Dendritic cell treated with granulocyte-macrophage colony-stimulating factor and Interleukin-4, amounts not matched to agents 40 ng/mL and 50 ng/mL, for 4 days (primary cell): ENCODE data around the gene LRPAP1.

Source experiments
- H3K27ac Mint-ChIP-seq: one replicate; pipeline ENCODE4 v1.8.0; 2022; ENCODE audit warnings: mild to moderate bottlenecking, mixed read lengths
- H3K27me3 Mint-ChIP-seq: one replicate; pipeline ENCODE4 v1.8.0; 2022; ENCODE audit warnings: mild to moderate bottlenecking, mixed read lengths
- H3K36me3 Mint-ChIP-seq: one replicate; pipeline ENCODE4 v1.8.0; 2022; ENCODE audit warnings: low read depth, mixed read lengths
- H3K4me1 Mint-ChIP-seq: one replicate; pipeline ENCODE4 v1.8.0; 2022; ENCODE audit warnings: low read depth, mixed read lengths
- H3K4me3 Mint-ChIP-seq: one replicate; pipeline ENCODE4 v1.8.0; 2022; ENCODE audit warnings: mild to moderate bottlenecking, moderate library complexity, mixed read lengths
- H3K9me3 Mint-ChIP-seq: one replicate; pipeline ENCODE4 v1.8.0; 2022; ENCODE audit warnings: mixed read lengths
- intact Hi-C: fragments of 100-400 bp; cut with micrococcal nuclease; formaldehyde crosslinking; loops from one replicate; pipeline ENCODE4 v1.15.0; 2022

LRPAP1 gene

DNA sequence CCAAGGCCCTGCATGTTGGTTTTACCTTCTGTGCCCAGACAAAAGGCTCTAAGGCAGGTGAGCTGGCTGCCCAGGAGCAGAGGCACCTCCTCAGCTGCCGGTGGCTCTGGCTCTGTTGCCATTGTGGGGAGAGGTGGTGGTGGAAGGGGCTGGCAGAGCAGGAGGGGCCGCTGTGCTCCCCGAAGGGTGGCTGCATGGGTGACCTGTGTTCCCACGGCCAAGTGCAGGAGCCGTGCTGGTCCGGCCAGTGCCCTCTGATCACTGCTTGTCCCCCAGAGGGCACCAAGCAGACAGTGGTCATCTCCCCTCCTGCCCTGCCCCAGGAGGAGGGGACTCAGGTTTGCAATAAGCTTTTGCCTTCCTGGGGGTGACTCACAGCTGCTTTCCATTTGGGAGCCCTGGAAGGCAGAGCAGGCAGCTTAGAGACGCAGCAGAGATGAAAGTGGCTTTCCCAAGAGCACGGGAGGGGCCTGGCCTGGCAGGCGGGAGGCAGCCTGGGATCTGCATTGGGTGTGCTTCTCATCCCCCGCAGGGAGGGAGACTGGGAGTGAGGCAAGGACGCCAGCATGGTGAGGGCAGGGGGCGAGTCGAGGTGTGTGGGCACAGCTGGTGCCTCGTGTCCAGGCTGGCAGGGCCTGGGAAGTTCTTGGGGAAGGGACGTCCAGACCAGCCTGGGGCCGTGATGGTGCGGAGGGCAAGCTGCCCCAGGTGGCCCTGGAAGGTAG, 40.4 kb downstream of the LRPAP1 start:
- intact Hi-C loops = no loop called here
- Mint-ChIP-seq H3K27me3 (peaks cover 82% of the 10 kb centered on the region), H3K27ac (no peak overlapping the region), H3K36me3 (no peaks in the 10 kb centered on the region), H3K4me1 (peaks cover 4% of the 10 kb centered on the region), H3K4me3 (no peak overlapping the region), H3K9me3 (no peaks in the 10 kb centered on the region)

DNA sequence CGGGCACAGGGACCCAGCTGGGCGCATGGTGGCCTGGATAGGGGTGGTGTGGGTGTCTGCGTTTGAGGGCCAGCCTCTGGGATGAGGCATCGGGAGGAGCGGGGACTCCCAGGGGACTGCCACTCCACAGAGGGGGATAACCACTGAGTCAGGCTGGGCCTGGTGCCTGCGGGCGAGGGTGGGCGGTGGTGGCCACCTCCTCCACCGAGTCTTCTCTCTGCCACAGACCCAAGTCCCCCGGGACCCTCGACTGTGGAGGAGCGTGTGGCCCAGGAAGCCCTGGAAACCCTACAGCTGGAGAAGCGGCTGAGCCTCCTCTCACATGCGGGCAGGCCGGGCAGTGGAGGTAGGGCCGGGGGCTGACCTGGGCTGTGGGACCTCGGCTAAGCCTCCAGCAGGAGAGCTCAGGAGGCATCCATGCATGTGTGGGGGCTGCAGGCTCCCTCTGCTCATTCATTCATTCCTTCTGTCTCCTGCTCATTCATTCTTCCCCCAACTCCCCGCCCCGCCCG, 42.7 kb downstream of the LRPAP1 start:
- Mint-ChIP-seq H3K36me3 (no peaks in the 10 kb centered on the region), H3K4me3 (no peak overlapping the region), H3K27ac (no peak overlapping the region), H3K27me3 (peaks cover 87% of the 10 kb centered on the region), H3K4me1 (peaks cover 12% of the 10 kb centered on the region), H3K9me3 (no peaks in the 10 kb centered on the region)
- intact Hi-C loops = no loop called here

DNA sequence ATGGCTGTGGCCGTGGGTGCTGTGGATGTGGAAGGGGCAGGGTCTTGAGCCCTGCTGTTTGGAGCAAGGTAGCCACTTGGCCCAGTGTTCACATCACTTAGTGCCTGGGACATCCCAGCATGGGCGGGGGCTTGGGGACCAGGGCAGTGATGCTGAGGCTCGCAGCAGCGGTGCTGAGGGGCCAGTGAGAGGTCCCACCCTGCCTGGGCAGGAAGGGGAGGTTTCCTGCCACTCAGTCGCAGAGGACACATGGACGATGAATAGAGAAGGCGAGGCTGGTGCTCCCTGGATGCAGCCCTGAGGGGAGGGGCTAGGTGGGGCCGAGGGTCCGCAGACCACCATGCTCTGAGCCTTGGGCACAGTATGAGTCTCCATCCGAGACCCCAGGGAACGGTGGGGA, 43.4 kb downstream of the LRPAP1 start:
- Mint-ChIP-seq H3K36me3 (no peaks in the 10 kb centered on the region), H3K4me3 (no peak overlapping the region), H3K9me3 (no peaks in the 10 kb centered on the region), H3K27me3 (peaks cover 88% of the 10 kb centered on the region), H3K27ac (no peak overlapping the region), H3K4me1 (peaks cover 12% of the 10 kb centered on the region)
- intact Hi-C loops = no loop called here

DNA sequence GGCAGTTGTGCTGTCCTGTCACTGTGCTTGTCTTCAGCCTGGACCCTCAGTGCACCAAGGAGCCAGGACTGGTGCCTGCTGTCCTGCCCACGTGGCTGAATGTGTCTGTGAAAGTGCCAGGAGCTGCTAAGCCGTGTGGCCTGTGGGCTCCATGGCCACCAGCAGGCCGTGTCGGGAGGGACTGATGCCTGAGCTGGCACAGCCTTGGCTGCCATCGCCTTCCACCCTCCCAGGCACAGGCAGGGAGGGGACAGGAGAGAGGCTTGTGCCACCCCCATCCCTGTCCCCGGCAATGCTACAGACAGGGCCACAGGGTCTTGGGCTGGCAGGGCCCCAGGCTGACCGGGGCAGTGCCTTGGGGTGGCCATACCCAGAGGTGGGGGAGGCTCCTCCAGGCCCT, 44.4 kb downstream of the LRPAP1 start:
- Mint-ChIP-seq H3K36me3 (no peaks in the 10 kb centered on the region), H3K27ac (no peak overlapping the region), H3K9me3 (no peaks in the 10 kb centered on the region), H3K27me3 (peaks cover 88% of the 10 kb centered on the region), H3K4me1 (peaks cover 12% of the 10 kb centered on the region), H3K4me3 (no peak overlapping the region)
- intact Hi-C loops = no loop called here

DNA sequence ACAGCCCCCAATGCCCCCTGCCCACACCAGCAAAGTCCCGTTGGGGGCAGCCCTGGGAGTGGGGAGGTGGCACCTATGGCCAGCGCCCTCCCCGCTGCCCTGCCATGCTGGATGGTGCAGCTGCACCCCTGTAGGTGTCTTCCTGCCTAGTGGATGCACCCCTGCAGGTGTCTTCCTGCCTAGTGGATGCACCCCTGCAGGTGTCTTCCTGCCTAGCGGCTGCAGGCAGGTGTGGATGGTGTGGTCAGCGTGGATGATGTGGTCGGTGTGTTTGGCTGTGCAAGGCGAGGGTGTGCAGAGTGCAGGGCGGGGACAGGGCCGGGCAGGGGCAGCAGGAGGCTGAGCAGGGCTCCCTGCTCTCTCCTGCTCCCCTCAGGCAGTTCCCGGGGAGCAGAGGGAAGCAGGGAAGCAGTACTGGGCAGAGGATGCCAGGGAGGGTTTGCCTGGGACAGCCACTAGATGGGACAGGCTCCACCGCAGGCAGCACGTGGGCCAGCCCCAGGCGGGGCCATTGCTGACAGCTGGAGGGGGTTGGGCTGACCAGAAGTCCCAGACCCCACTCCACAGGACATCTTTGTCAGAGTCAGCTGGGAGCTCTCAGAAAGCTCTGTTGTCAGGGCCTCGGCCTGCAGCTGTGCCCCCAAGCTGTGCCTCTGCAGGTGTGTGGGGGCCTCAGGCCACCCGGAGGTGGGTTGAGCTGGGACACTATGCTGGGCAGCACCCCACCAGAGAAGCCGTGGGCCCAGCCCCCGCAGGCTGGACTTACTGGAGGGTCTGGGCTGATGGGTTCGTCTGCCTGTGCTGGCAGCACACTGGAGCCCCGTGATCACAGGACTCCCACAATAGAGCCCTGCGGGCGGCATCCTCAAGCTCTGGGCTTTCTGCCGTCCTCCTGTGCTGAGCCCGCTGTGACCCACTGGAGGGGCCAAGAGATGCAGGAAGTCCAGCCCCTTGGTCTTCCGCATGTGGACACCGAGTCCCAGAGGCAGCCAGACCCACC, 45.4 kb downstream of the LRPAP1 start:
- no peak overlapping the region for H3K27ac Mint-ChIP-seq
- H3K9me3 Mint-ChIP-seq = no peaks in the 10 kb centered on the region
- peaks cover 12% of the 10 kb centered on the region for H3K4me1 Mint-ChIP-seq
- no peaks in the 10 kb centered on the region for H3K36me3 Mint-ChIP-seq
- H3K27me3 Mint-ChIP-seq = peaks cover 88% of the 10 kb centered on the region
- intact Hi-C loops = no loop called here
- no peak overlapping the region for H3K4me3 Mint-ChIP-seq

DNA sequence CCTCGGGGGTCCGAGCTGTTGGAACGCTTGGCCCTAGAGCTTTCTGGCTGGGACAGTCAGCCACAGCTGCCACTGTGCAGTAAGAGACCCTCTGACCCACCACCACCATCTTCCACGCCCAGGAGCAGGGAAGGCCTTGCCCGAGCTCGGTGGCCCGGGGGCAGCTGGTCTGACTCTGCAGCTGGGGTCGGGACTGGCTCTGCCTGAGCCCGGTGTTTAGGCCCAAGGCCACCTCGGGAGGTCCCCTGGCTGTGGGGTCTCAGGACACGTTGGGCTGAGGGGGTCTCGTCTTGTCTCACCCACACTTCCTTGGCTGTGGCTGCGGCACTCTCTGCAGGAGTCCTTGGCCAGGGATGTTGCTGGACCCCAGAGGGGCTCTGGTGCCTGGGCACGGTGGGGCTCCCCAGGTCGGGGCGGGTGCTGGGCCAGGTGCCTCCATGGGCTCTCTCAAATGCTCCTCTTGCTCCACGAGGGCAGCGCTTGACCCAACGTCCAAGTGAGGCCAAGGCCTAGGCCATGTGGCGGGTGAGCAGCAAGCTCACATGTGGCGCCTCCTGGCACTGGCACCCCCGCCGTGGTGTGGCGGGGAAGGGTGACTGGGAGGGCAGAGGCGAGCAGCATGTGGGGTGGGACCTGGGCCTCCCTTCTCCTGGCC, 46.2 kb downstream of the LRPAP1 start:
- Mint-ChIP-seq H3K4me3 (no peak overlapping the region), H3K27ac (no peak overlapping the region), H3K36me3 (no peaks in the 10 kb centered on the region), H3K4me1 (peaks cover 8% of the 10 kb centered on the region), H3K27me3 (peaks cover 88% of the 10 kb centered on the region), H3K9me3 (no peaks in the 10 kb centered on the region)
- intact Hi-C loops = no loop called here

DNA sequence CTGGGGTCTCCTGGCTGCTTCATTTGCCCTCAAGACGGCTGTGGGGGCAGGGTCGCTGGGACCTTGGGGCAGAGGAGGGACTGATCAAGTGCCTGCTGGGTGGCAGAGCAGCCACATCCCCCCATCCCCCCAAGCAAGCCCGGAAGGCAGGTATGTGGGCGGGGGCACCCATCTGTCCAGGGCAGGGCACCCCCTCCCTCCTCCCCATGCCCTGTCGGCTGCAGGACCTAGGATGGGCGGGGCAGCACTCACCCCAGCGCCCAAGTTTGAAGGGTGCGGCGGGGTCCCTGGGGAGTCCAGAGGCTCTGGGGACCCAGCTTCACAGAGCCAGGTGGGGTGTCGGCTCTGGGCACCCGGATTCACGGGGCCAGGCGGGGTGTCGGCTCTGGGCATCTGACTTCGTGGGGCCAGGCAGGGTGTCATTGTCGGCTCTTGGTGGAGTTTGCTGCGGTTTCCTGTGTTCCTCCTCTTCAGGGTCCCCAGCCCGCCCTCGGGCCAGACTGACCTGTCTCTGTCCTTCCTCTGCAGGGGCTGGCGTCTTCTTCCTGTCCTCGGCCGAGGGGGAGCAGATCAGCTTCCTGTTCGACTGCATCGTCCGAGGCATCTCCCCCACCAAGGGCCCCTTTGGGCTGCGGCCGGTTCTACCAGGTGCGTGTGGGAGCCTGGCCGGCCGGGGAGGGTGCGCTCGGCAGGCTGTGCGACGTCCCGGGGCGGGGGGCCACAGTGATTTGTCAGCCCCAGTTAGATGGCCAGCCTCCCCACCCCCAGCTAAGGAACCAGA, 47.0 kb downstream of the LRPAP1 start:
- Mint-ChIP-seq H3K9me3 (no peaks in the 10 kb centered on the region), H3K36me3 (no peaks in the 10 kb centered on the region), H3K27me3 (peaks cover 85% of the 10 kb centered on the region), H3K27ac (no peak overlapping the region), H3K4me3 (no peak overlapping the region), H3K4me1 (peaks cover 8% of the 10 kb centered on the region)
- intact Hi-C loops = no loop called here

DNA sequence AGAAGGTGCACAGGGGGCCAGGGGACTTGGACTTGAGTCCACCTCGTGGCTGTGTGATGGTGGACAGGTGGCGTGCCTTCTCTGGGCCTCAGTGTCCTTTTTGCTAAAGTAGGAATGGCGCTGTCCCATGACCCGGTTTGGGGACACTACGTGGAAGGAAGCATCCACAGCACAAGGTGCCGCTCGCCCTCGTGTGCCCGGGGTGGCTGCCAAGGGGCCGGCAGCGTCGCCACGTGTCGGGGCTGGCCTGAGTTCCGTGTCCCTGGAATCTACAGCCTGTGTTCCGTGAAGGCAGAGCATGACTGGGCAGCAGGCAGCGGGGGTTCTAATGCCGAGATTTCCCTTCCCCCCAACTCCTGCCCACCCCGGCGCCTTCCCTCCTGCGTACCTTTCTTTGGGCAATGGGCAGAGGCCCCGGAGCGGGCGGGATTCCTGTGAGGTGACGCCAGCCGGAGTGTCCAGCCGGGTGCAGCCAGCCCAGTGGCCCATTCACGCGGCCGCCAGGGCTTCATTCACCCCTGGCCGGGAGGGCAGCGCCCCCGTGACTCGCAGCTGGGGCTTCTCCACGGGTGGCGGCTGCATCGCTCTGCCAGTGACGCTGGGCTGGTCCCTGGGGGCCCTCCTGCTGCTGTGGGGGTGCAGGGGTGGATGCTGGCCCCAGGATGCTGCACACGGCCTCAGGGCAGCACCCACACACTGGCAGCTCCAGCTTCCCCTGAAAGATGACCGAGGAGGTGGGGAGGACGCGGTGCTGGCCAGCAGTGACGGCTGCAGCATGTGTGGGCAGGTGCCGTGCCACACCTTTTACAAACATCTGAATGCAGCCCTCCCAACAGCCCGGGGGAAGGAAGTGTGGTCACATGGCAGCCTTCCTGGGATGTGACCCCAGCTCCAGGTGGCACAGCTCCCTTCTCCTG, 47.9 kb downstream of the LRPAP1 start:
- Mint-ChIP-seq H3K4me1 (peaks cover 8% of the 10 kb centered on the region), H3K27me3 (peaks cover 80% of the 10 kb centered on the region), H3K36me3 (no peaks in the 10 kb centered on the region), H3K4me3 (no peak overlapping the region), H3K27ac (no peak overlapping the region), H3K9me3 (no peaks in the 10 kb centered on the region)
- intact Hi-C loops = loop anchor here (5.0 kb wide), 1 partner anchor 377 kb away; no protein-coding TSS in a partner anchor

DNA sequence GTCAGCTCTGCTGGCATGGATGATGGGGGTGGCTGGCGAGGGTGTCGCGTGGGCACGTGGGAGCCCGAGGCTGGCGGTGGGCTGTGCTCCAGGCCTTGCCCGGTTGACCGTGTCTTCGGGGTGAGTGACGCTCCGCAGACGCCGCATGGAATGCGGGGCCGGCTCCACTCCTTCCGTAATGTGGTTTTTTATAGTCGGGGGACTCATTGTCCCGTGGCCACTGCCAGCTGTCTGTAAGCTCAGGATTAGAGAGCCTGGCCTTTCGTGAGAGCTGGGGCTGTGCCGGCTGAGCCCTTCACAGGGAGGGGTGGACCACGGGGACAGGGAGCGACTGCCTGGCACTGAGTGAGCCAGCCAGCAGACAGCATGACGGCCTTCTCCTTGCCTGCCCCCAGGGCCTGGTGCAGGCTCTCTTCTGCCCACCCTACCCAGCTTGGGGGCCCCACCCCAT, 48.7 kb downstream of the LRPAP1 start:
- H3K4me1 Mint-ChIP-seq = peaks cover 8% of the 10 kb centered on the region
- no peaks in the 10 kb centered on the region for H3K9me3 Mint-ChIP-seq
- intact Hi-C loops = loop anchor here (5.0 kb wide), 1 partner anchor 376 kb away; no protein-coding TSS in a partner anchor
- H3K27me3 Mint-ChIP-seq = peaks cover 72% of the 10 kb centered on the region
- H3K27ac Mint-ChIP-seq = no peak overlapping the region
- no peak overlapping the region for H3K4me3 Mint-ChIP-seq
- H3K36me3 Mint-ChIP-seq = no peaks in the 10 kb centered on the region

DNA sequence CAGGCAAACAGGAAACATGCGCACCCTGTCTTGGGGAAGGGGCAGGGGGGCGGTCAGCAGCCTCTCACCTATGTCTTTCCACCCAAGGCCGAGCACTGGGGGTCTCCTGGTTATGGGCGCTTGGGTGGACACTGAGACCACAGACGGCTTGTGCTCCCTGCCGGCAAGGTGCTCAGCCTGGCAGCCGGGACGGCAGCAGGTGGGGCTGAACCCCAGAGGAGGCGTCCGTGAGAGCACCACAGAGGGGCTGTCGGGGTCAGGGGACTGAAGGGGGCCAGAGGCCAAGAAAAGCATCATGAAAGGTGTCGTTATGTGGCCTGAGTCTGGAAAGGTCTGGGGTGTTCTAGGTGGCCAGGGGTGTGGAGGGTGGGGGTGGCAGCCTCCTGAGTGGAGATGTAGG, 49.5 kb downstream of the LRPAP1 start:
- no peak overlapping the region for H3K27ac Mint-ChIP-seq
- peaks cover 72% of the 10 kb centered on the region for H3K27me3 Mint-ChIP-seq
- H3K36me3 Mint-ChIP-seq = no peaks in the 10 kb centered on the region
- no peaks in the 10 kb centered on the region for H3K9me3 Mint-ChIP-seq
- no peak overlapping the region for H3K4me3 Mint-ChIP-seq
- intact Hi-C loops = loop anchor here (5.0 kb wide), 1 partner anchor 375 kb away; no protein-coding TSS in a partner anchor
- H3K4me1 Mint-ChIP-seq = peaks cover 8% of the 10 kb centered on the region

DNA sequence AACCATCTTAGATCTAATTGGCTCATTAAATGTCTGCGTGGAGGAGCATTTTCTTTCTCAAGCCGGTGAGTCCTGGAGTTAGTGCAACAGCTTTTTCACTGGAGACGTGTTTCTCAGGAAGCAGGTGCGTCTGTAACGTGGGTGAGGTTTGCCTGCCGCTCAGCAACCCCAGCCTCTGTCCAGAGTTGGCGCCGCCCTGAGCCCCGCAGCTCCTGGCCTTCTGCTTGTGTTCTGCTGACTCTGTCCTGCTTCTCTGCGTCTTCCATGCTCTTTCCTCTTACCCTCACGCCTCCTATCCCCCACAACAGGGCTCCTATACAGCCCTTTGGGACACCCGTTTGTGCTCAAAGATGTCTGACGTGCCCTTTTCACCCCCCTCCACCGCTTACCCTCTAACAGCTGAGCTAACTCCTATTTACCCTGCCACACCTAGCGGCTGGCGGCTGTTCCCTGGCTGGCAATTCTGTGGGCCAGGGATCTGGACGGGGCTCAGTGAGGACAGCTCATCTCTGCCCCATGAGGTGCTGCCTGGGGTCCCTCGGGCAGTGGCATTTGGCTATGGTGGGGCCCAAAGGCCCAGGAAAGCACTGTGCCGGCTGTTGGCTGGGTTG, 50.3 kb downstream of the LRPAP1 start:
- H3K9me3 Mint-ChIP-seq = no peaks in the 10 kb centered on the region
- no peaks in the 10 kb centered on the region for H3K36me3 Mint-ChIP-seq
- H3K27ac Mint-ChIP-seq = no peak overlapping the region
- H3K27me3 Mint-ChIP-seq = peaks cover 70% of the 10 kb centered on the region
- no peak overlapping the region for H3K4me3 Mint-ChIP-seq
- peaks cover 8% of the 10 kb centered on the region for H3K4me1 Mint-ChIP-seq
- intact Hi-C loops = loop anchor here (5.0 kb wide), 1 partner anchor 375 kb away; no protein-coding TSS in a partner anchor

DNA sequence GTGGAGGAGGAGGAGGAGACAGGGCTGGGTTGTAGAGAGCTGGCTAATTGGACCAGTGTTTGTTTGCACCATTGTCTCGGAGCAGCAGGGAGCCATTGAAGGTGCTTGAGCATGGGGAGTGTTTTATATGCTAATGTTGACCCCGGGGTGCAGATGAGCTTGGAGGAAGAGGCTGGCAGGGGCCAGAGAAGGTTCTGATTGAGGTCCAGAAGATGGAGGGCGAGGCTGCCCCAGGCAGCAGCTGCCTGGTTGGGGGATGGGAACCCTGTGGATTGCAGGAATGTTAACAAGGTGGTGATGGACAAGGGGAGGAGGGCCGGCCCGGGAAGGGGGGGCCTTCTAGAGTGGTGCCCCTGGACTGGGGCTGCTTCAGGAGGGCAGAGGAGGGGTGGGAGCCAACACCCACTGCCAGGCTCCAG, 51.1 kb downstream of the LRPAP1 start:
- intact Hi-C loops = loop anchor here (5.0 kb wide), 1 partner anchor 374 kb away; no protein-coding TSS in a partner anchor
- H3K9me3 Mint-ChIP-seq = no peaks in the 10 kb centered on the region
- H3K27me3 Mint-ChIP-seq = peaks cover 67% of the 10 kb centered on the region
- H3K4me1 Mint-ChIP-seq = peaks cover 8% of the 10 kb centered on the region
- no peaks in the 10 kb centered on the region for H3K36me3 Mint-ChIP-seq
- no peak overlapping the region for H3K27ac Mint-ChIP-seq
- no peak overlapping the region for H3K4me3 Mint-ChIP-seq
